Measurements from ENCODE around the gene SLC34A3.

Gene SLC34A3

GRCh38 chr9:137193771-137194170 lies 36.9 kb upstream of the SLC34A3 start:
- H3K9me2 ChIP-seq (replicated peaks; ENCODE audit: insufficient read depth, low read length) = no peaks in the 10 kb centered on the region
- DNase-seq = no peak
- TF ChIP-seq EZH2phosphoT487 (IDR thresholded peaks at IDR 0.05; ENCODE audit: low read length) = no peak
- TF ChIP-seq EZH2 (optimal IDR thresholded peaks at IDR 0.05; ENCODE audit: low read depth, low read length) = no peak
- peaks cover 22% of the 10 kb centered on the region for H3K79me2 ChIP-seq (ENCODE audit: low read length)
- H2AFZ ChIP-seq (ENCODE audit: low read length) = no peak overlapping the region
- no peak overlapping the region for H3K9ac ChIP-seq (ENCODE audit: low read length)
- no peak overlapping the region for H3K27ac ChIP-seq (ENCODE audit: low read length)
- no peaks in the 10 kb centered on the region for H3K27me3 ChIP-seq (replicated peaks; ENCODE audit: insufficient read depth, low read length)
- no peaks in the 10 kb centered on the region for H3K36me3 ChIP-seq (replicated peaks; ENCODE audit: insufficient read depth, low read length)
- H3K4me3 ChIP-seq (ENCODE audit: low read length) = no peak overlapping the region
- H3K9me3 ChIP-seq (replicated peaks; ENCODE audit: insufficient read depth, low read length) = no peaks in the 10 kb centered on the region
- H3F3A ChIP-seq (ENCODE audit: insufficient read depth, low read length) = peaks cover 17% of the 10 kb centered on the region
- H3K4me2 ChIP-seq (ENCODE audit: low read depth, low read length) = no peak overlapping the region
- no peaks in the 10 kb centered on the region for H4K20me1 ChIP-seq (ENCODE audit: insufficient read depth, low read length)
- H3K4me1 ChIP-seq (ENCODE audit: low read length) = peaks cover 6% of the 10 kb centered on the region

GRCh38 chr9:137194388-137194787 lies 36.3 kb upstream of the SLC34A3 start:
- no peaks in the 10 kb centered on the region for H3K36me3 ChIP-seq (replicated peaks; ENCODE audit: insufficient read depth, low read length)
- no peak overlapping the region for H3K4me3 ChIP-seq (ENCODE audit: low read length)
- H3K79me2 ChIP-seq (ENCODE audit: low read length) = peaks cover 21% of the 10 kb centered on the region
- no peaks in the 10 kb centered on the region for H3K9me2 ChIP-seq (replicated peaks; ENCODE audit: insufficient read depth, low read length)
- no peak overlapping the region for H3K27ac ChIP-seq (ENCODE audit: low read length)
- no peaks in the 10 kb centered on the region for H3K9me3 ChIP-seq (replicated peaks; ENCODE audit: insufficient read depth, low read length)
- H4K20me1 ChIP-seq (ENCODE audit: insufficient read depth, low read length) = no peaks in the 10 kb centered on the region
- H3F3A ChIP-seq (ENCODE audit: insufficient read depth, low read length) = peaks cover 11% of the 10 kb centered on the region
- H3K9ac ChIP-seq (ENCODE audit: low read length) = no peak overlapping the region
- H3K4me2 ChIP-seq (ENCODE audit: low read depth, low read length) = no peak overlapping the region
- no peaks in the 10 kb centered on the region for H3K27me3 ChIP-seq (replicated peaks; ENCODE audit: insufficient read depth, low read length)
- H3K4me1 ChIP-seq (ENCODE audit: low read length) = peaks cover 6% of the 10 kb centered on the region
- H2AFZ ChIP-seq (ENCODE audit: low read length) = no peak overlapping the region
- no peak for TF ChIP-seq EZH2 (optimal IDR thresholded peaks at IDR 0.05; ENCODE audit: low read depth, low read length)
- TF ChIP-seq CTCF (IDR thresholded peaks at IDR 0.05; ENCODE audit: low read length) = no peak
- no peak for TF ChIP-seq EZH2phosphoT487 (IDR thresholded peaks at IDR 0.05; ENCODE audit: low read length)
- DNase-seq = no peak

GRCh38 chr9:137194909-137195308 lies 35.8 kb upstream of the SLC34A3 start:
- Histone ChIP-seq H3K27me3 (replicated peaks; ENCODE audit: insufficient read depth, low read length) (no peaks in the 10 kb centered on the region), H3F3A (ENCODE audit: insufficient read depth, low read length) (peaks cover 6% of the 10 kb centered on the region), H3K27ac (ENCODE audit: low read length) (no peak overlapping the region), H3K9me3 (replicated peaks; ENCODE audit: insufficient read depth, low read length) (no peaks in the 10 kb centered on the region), H3K4me1 (ENCODE audit: low read length) (peaks cover 3% of the 10 kb centered on the region), H3K9ac (ENCODE audit: low read length) (no peak overlapping the region), H3K36me3 (replicated peaks; ENCODE audit: insufficient read depth, low read length) (no peaks in the 10 kb centered on the region), H4K20me1 (ENCODE audit: insufficient read depth, low read length) (no peaks in the 10 kb centered on the region), H3K4me3 (ENCODE audit: low read length) (no peak overlapping the region), H3K9me2 (replicated peaks; ENCODE audit: insufficient read depth, low read length) (no peaks in the 10 kb centered on the region), H3K79me2 (ENCODE audit: low read length) (peaks cover 19% of the 10 kb centered on the region), H3K4me2 (ENCODE audit: low read depth, low read length) (no peak overlapping the region), H2AFZ (ENCODE audit: low read length) (no peak overlapping the region)
- no peak for DNase-seq
- TF ChIP-seq CTCF (IDR thresholded peaks at IDR 0.05; ENCODE audit: low read length) (no peak), EZH2 (optimal IDR thresholded peaks at IDR 0.05; ENCODE audit: low read depth, low read length) (no peak), EZH2phosphoT487 (IDR thresholded peaks at IDR 0.05; ENCODE audit: low read length) (no peak)

- H3K27ac ChIP-seq (ENCODE audit: low read length) = no peak overlapping the region
- H2AFZ ChIP-seq (ENCODE audit: low read length) = no peak overlapping the region
- H3K9ac ChIP-seq (ENCODE audit: low read length) = no peak overlapping the region
- H3K27me3 ChIP-seq (replicated peaks; ENCODE audit: insufficient read depth, low read length) = no peaks in the 10 kb centered on the region
- H3K4me1 ChIP-seq (ENCODE audit: low read length) = no peaks in the 10 kb centered on the region
- no peaks in the 10 kb centered on the region for H3K9me2 ChIP-seq (replicated peaks; ENCODE audit: insufficient read depth, low read length)
- DNase-seq = no peak
- H3K4me3 ChIP-seq (ENCODE audit: low read length) = no peak overlapping the region
- H3K36me3 ChIP-seq (replicated peaks; ENCODE audit: insufficient read depth, low read length) = no peaks in the 10 kb centered on the region
- no peaks in the 10 kb centered on the region for H3K9me3 ChIP-seq (replicated peaks; ENCODE audit: insufficient read depth, low read length)
- TF ChIP-seq EZH2 (optimal IDR thresholded peaks at IDR 0.05; ENCODE audit: low read depth, low read length) (no peak), EZH2phosphoT487 (IDR thresholded peaks at IDR 0.05; ENCODE audit: low read length) (no peak), CTCF (IDR thresholded peaks at IDR 0.05; ENCODE audit: low read length) (no peak)
- H3K79me2 ChIP-seq (ENCODE audit: low read length) = peaks cover 11% of the 10 kb centered on the region
- H3F3A ChIP-seq (ENCODE audit: insufficient read depth, low read length) = 0 out of 2 replicates have a peak, but pooled peaks cover 4% of the 10 kb centered on the region
- H3K4me2 ChIP-seq (ENCODE audit: low read depth, low read length) = no peak overlapping the region
- no peaks in the 10 kb centered on the region for H4K20me1 ChIP-seq (ENCODE audit: insufficient read depth, low read length)
These were observed 35.0 kb upstream of the SLC34A3 start for GRCh38 chr9:137195525-137196220.

Data from MM.1S (cell line).